HepG2 (cell line): ENCODE measurements around the gene PDE4D. TPM values are rescaled to one million over a fixed set of nuclear protein-coding genes. Genes with fewer than 3 reads are reported as not detected.

Experiments
- ATAC-seq: fragments of 200-7000 bp; cut with Tn5 transposase; 3 replicates; pipeline ENCODE4 v1.9.1; 2020; ENCODE audit warnings: mild to moderate bottlenecking, moderate library complexity
- BruUV-seq: library from RNA; stranded (reverse); fragments of 400-500 nt; replicated peaks from 2 replicates; lab custom pipeline; 2021; lab: Mats Ljungman, UMichigan
- CTCF ChIA-PET: fragments of 300-600 bp; formaldehyde crosslinking; extraction: SDS; loops from one replicate; lab custom pipeline; 2021; ENCODE audit warnings: low total read pairs, inconsistent platforms, low intra/inter-chr PET ratio; lab: Yijun Ruan, JAX
- POLR2A ChIA-PET: fragments of 350-600 bp; sonication (Branson Sonifier 250); formaldehyde crosslinking; loops from one replicate; lab custom pipeline; 2020; ENCODE audit warnings: antibody characterized with exemption, inconsistent platforms; lab: Yijun Ruan, JAX
- DNase-seq: peaks from one replicate; pipeline ENCODE4 v3.0.0-alpha.2; 2015; ENCODE audit warnings: low spot score
- FAIRE-seq: peaks from 3 replicates; lab custom pipeline; 2011; peaks lifted over from hg19 to GRCh38; lab: Jason Lieb, UNC
- H2AFZ ChIP-seq: one replicate; pipeline ENCODE4 v1.6.1; 2011; ENCODE audit warnings: low read length, inconsistent platforms
- H3K27ac ChIP-seq: fragments of 300-600 bp; 3 replicates; pipeline ENCODE4 v1.8.0; 2011; ENCODE audit warnings: mixed run types, mild to moderate bottlenecking, mixed read lengths, low read length, inconsistent platforms; ENCODE audit not compliant: insufficient read depth; ENCODE audit errors: extremely low read length
- H3K27me3 ChIP-seq, 2 experiments: fragments of 200-600 bp in 1 of 2; 2 replicates in 1 of 2; 3 replicates in 1 of 2; pipeline versions ENCODE4 v1.6.0 to v1.8.0; 2011; ENCODE audit warnings: low read length in 2 of 2, mild to moderate bottlenecking in 2 of 2, moderate library complexity in 2 of 2, inconsistent platforms in 1 of 2; ENCODE audit not compliant: insufficient read depth in 2 of 2, control insufficient read depth in 1 of 2
- H3K36me3 ChIP-seq, 2 experiments: fragments of 200-600 bp in 1 of 2; replicated peaks in 1 of 2; 2 replicates in 1 of 2; 3 replicates in 1 of 2; pipeline versions ENCODE4 v1.5.1 to v1.8.0; 2011; ENCODE audit warnings: low read length in 2 of 2, inconsistent platforms in 1 of 2; ENCODE audit not compliant: insufficient read depth in 2 of 2, control insufficient read depth in 1 of 2
- H3K4me1 ChIP-seq: 2 replicates; pipeline ENCODE4 v1.5.1; 2012; ENCODE audit warnings: low read length, inconsistent platforms; ENCODE audit not compliant: insufficient read depth
- H3K4me2 ChIP-seq: 2 replicates; pipeline ENCODE4 v1.6.0; 2011; ENCODE audit warnings: low read depth, low read length, inconsistent platforms
- H3K4me3 ChIP-seq, 3 experiments: fragments of 200-600 bp in 1 of 3; sonication (generic), shearing (Covaris generic) in 1 of 3; replicated peaks in 1 of 3; 2 replicates each; pipeline ENCODE4 v1.5.1; 2011 to 2016; ENCODE audit warnings: low read length in 3 of 3, inconsistent platforms in 2 of 3, low read depth in 2 of 3, mild to moderate bottlenecking in 2 of 3, control low read depth in 1 of 3, mixed read lengths in 1 of 3; ENCODE audit not compliant: insufficient read depth in 1 of 3
- H3K79me2 ChIP-seq: one replicate; pipeline ENCODE4 v1.6.1; 2011; ENCODE audit warnings: low read length, inconsistent platforms; ENCODE audit not compliant: insufficient read depth
- H3K9ac ChIP-seq: 2 replicates; pipeline ENCODE4 v1.6.0; 2011; ENCODE audit warnings: mild to moderate bottlenecking, low read depth, low read length, inconsistent platforms; ENCODE audit not compliant: insufficient read depth
- H3K9me3 ChIP-seq: 2 replicates; pipeline ENCODE4 v1.5.1; 2012; ENCODE audit warnings: mild to moderate bottlenecking, low read length
- H4K20me1 ChIP-seq: 2 replicates; pipeline ENCODE4 v1.6.0; 2011; ENCODE audit warnings: inconsistent platforms, mild to moderate bottlenecking, low read length, moderate library complexity; ENCODE audit not compliant: insufficient read depth
- ADNP ChIP-seq: sonication (generic); formaldehyde crosslinking; IDR thresholded peaks from 2 replicates; pipeline ENCODE4 v1.4.0; 2020; ENCODE audit warnings: missing genetic modification reagents
- ARNT2 ChIP-seq: sonication (generic); formaldehyde crosslinking; IDR thresholded peaks from 2 replicates; pipeline ENCODE4 v1.8.0; 2022; ENCODE audit warnings: mild to moderate bottlenecking, low read depth, missing genetic modification reagents, moderate library complexity
- BCLAF1 ChIP-seq: fragments of 450-650 bp; IDR thresholded peaks from 2 replicates; pipeline ENCODE4 v1.6.1; 2017; ENCODE audit warnings: mild to moderate bottlenecking
- CENPX ChIP-seq: sonication (generic); formaldehyde crosslinking; IDR thresholded peaks from 2 replicates; pipeline ENCODE4 v1.9.0; 2021; ENCODE audit warnings: mild to moderate bottlenecking, missing genetic modification reagents, moderate library complexity
- CERS6 ChIP-seq: sonication (generic); formaldehyde crosslinking; IDR thresholded peaks from 2 replicates; pipeline ENCODE4 v1.5.0; 2020; ENCODE audit warnings: missing genetic modification reagents
- CREM ChIP-seq, 2 experiments: sonication (generic) in 1 of 2; formaldehyde crosslinking in 1 of 2; IDR thresholded peaks; 2 replicates each; pipeline versions ENCODE4 v1.4.0 to v1.6.1; 2016 to 2020; ENCODE audit warnings: antibody characterized with exemption in 1 of 2, mild to moderate bottlenecking in 1 of 2, missing genetic modification reagents in 1 of 2
- GLI4 ChIP-seq: sonication (generic); formaldehyde crosslinking; IDR thresholded peaks from 2 replicates; pipeline ENCODE4 v1.5.1; 2020; ENCODE audit warnings: missing genetic modification reagents, mild to moderate bottlenecking, moderate library complexity, borderline replicate concordance
- HDAC6 ChIP-seq: fragments of 200-600 bp; sonication (generic); IDR thresholded peaks from 2 replicates; pipeline ENCODE4 v1.7.0; 2017; ENCODE audit warnings: mild to moderate bottlenecking, antibody characterized with exemption, low read length, low read depth
- JARID2 ChIP-seq: sonication (generic); formaldehyde crosslinking; IDR thresholded peaks from 2 replicates; pipeline ENCODE4 v1.8.1; 2023; ENCODE audit warnings: missing genetic modification reagents, inconsistent platforms; ENCODE audit not compliant: insufficient replicate concordance
- PHF20 ChIP-seq: sonication (generic); formaldehyde crosslinking; IDR thresholded peaks from 2 replicates; pipeline ENCODE4 v1.5.0; 2020; ENCODE audit warnings: mild to moderate bottlenecking, missing genetic modification reagents
- RFX3 ChIP-seq: IDR thresholded peaks from 2 replicates; pipeline ENCODE4 v1.6.1; 2016; ENCODE audit warnings: missing biosample characterization, missing genetic modification reagents
- SOX13 ChIP-seq, 3 experiments: fragments of 450-650 bp in 1 of 3; sonication (generic) in 1 of 3; formaldehyde crosslinking in 1 of 3; IDR thresholded peaks in 2 of 3; conservative IDR thresholded peaks in 1 of 3; 2 replicates each; pipeline versions ENCODE4 v1.5.0 to v1.6.1; 2016 to 2020; ENCODE audit warnings: antibody characterized with exemption in 1 of 3, mild to moderate bottlenecking in 1 of 3, missing compliant biosample characterization in 1 of 3, missing genetic modification reagents in 1 of 3, moderate library complexity in 1 of 3
- SUZ12 ChIP-seq: fragments of 150-350 bp; IDR thresholded peaks from 2 replicates; pipeline ENCODE4 v1.6.1; 2014; ENCODE audit warnings: low read depth, low read length
- SYNCRIP ChIP-seq: fragments of 200-400 bp; formaldehyde crosslinking; IDR thresholded peaks from 2 replicates; pipeline ENCODE4 v1.6.1; 2018; ENCODE audit warnings: mild to moderate bottlenecking, low read depth, low read length; ENCODE audit not compliant: insufficient read depth
- TOE1 ChIP-seq: sonication (generic); formaldehyde crosslinking; IDR thresholded peaks from 2 replicates; pipeline ENCODE4 v1.4.0; 2020; ENCODE audit warnings: mild to moderate bottlenecking, missing genetic modification reagents
- ZBTB7B ChIP-seq: sonication (generic); formaldehyde crosslinking; IDR thresholded peaks from 2 replicates; pipeline ENCODE4 v1.4.0; 2020; ENCODE audit warnings: missing genetic modification reagents
- ZNF251 ChIP-seq: sonication (generic); formaldehyde crosslinking; IDR thresholded peaks from 2 replicates; pipeline ENCODE4 v1.9.0; 2021; ENCODE audit warnings: mild to moderate bottlenecking, missing genetic modification reagents
- ZNF382 ChIP-seq: sonication (generic); formaldehyde crosslinking; IDR thresholded peaks from 2 replicates; pipeline ENCODE4 v1.5.0; 2020; ENCODE audit warnings: missing genetic modification reagents, mild to moderate bottlenecking, borderline replicate concordance
- ZNF451 ChIP-seq: sonication (generic); formaldehyde crosslinking; IDR thresholded peaks from 2 replicates; pipeline ENCODE4 v1.5.0; 2020; ENCODE audit warnings: mild to moderate bottlenecking, missing genetic modification reagents
- ZNF737 ChIP-seq: sonication (generic); formaldehyde crosslinking; IDR thresholded peaks from 2 replicates; pipeline ENCODE4 v1.5.0; 2020; ENCODE audit warnings: missing genetic modification reagents, mild to moderate bottlenecking, borderline replicate concordance
- WGBS: methylation state at CpG from one replicate; pipeline ENCODE4 v1.1.6; 2017; ENCODE audit warnings: low lambda C conversion rate; 5-methylcytosine and 5-hydroxymethylcytosine counted together
- in situ Hi-C: cut with HindIII; loops from 2 replicates; pipeline ENCODE4 v1.10.0; 2017; ENCODE audit warnings: low pct_unique_long_range_greater_than_20kb; ENCODE audit not compliant: extremely low pct_ligation_motif_present
- intact Hi-C: fragments of 100-400 bp; cut with micrococcal nuclease; formaldehyde crosslinking; loops from one replicate; pipeline ENCODE4 v1.10.0; 2022; ENCODE audit not compliant: unreplicated experiment
- polyA plus RNA-seq, 8 experiments: library from polyadenylated mRNA; depleted of rRNA in 3 of 8; stranded (reverse) in 7 of 8; unstranded in 1 of 8; fragments of >200 nt; fragmentation: Illumina TruSeq in 4 of 8; extraction: Trizol in 4 of 8; gene quantifications; 2 replicates each; pipeline versions ENCODE4 v1.2.1 to v1.2.3, GENCODE V29; 2011 to 2016; ENCODE audit warnings: low read depth in 4 of 8, missing spikeins in 1 of 8, mixed read lengths in 1 of 8; ENCODE audit not compliant: insufficient read depth in 1 of 8
- total RNA-seq, 5 experiments: library from RNA; depleted of rRNA; stranded (reverse); fragments of >200 nt; fragmentation: Illumina TruSeq; extraction: Trizol; gene quantifications; 2 replicates each; pipeline ENCODE4 v1.2.3, GENCODE V29; 2016; ENCODE audit warnings: low read depth in 1 of 5

Gene PDE4D
- total and polyA plus RNA-seq, 2 of the 13 experiments (the other 11 are each of a cell fraction or from before 2014, with no cell fraction given), result 7.0 to 12.2 TPM

DNA sequence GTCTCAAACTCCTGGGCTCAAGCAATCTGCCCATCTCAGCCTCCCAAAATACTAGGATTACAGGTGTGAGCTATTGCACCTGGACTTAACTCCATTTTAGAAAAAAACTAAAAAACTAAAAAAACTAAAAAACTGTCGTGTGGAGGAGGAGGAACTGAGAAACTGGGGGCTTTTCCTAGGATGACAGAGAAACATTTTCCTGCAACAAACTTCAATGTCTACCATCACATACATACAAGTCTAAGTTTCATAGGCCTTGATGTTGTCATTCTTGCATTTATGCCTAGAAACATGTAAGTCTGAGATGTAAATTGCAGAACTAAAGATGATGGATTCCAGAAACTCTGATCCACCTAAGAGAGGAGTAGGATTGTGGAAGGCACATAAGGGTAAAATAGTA is 753.8 kb downstream of the PDE4D start:
- in situ Hi-C loops (no loop called here), intact Hi-C loops (no loop called here)
- no TSS peak for BruUV-seq
- ChIA-PET POLR2A (no interaction called here), CTCF (no interaction called here)
- no peak overlapping the region for H3K9ac ChIP-seq
- DNase-seq (no peak), FAIRE-seq (no peak), ATAC-seq (no peak)
- TF ChIP-seq SOX13 (IDR thresholded peaks at IDR 0.05) (no peak), SOX13 (CRISPR knock-in tag; conservative IDR thresholded peaks at IDR 0.05 in 1 of 2, IDR thresholded peaks at IDR 0.05 in 1 of 2) (no peak), PHF20 (CRISPR knock-in tag) (no peak), ZNF737 (CRISPR knock-in tag) (no peak), GLI4 (CRISPR knock-in tag) (no peak), RFX3 (CRISPR knock-in tag) (no peak), ZBTB7B (CRISPR knock-in tag) (no peak), BCLAF1 (no peak), TOE1 (CRISPR knock-in tag) (no peak), ARNT2 (CRISPR knock-in tag) (no peak), JARID2 (CRISPR knock-in tag) (no peak), ZNF382 (CRISPR knock-in tag) (no peak), CREM (IDR thresholded peaks at IDR 0.05) (no peak), CREM (CRISPR knock-in tag; IDR thresholded peaks at IDR 0.05) (no peak), HDAC6 (no peak), ADNP (CRISPR knock-in tag) (no peak), SYNCRIP (no peak), ZNF251 (CRISPR knock-in tag) (no peak), ZNF451 (CRISPR knock-in tag) (no peak), CENPX (CRISPR knock-in tag) (no peak), CERS6 (CRISPR knock-in tag) (no peak), SUZ12 (no peak)
- H3K4me3 ChIP-seq, result no peak overlapping the region
- no peaks in the 10 kb centered on the region; a peak in 1 of 5 replicates for H3K27me3 ChIP-seq
- WGBS, result 31% methylated on average over 1 of the region's 1 CpG
- no peaks in the 10 kb centered on the region for H3K9me3 ChIP-seq
- H3K79me2 ChIP-seq, result no peaks in the 10 kb centered on the region
- no peaks in the 10 kb centered on the region for H4K20me1 ChIP-seq
- no peaks in the 10 kb centered on the region for H3K4me1 ChIP-seq
- H3K36me3 ChIP-seq, result no peaks in the 10 kb centered on the region
- no peak overlapping the region for H3K4me2 ChIP-seq
- no peak overlapping the region for H2AFZ ChIP-seq
- H3K27ac ChIP-seq, result no peak overlapping the region
